HepG2 (cell line): ENCODE measurements around the gene LIMD2. TPM values are rescaled to one million over a fixed set of nuclear protein-coding genes. Genes with fewer than 3 reads are reported as not detected.
A peak's percentile ranks its signal among the peaks of the same experiment; 100 is the strongest.

ENCODE experiments used
- CREB1 ChIP-seq, 2 experiments: fragments of 450-650 bp in 1 of 2; IDR thresholded peaks; 2 replicates each; pipeline ENCODE4 v1.6.1; 2016 to 2017; ENCODE audit warnings: control low read depth in 1 of 2, mild to moderate bottlenecking in 1 of 2, missing compliant biosample characterization in 1 of 2, missing genetic modification characterization in 1 of 2
- DDIT3 ChIP-seq: sonication (generic); formaldehyde crosslinking; IDR thresholded peaks from 2 replicates; pipeline ENCODE4 v1.4.0; 2020; ENCODE audit warnings: mild to moderate bottlenecking, missing genetic modification reagents
- EEA1 ChIP-seq: sonication (generic); formaldehyde crosslinking; IDR thresholded peaks from 2 replicates; pipeline ENCODE4 v1.5.1; 2020; ENCODE audit warnings: mild to moderate bottlenecking, missing genetic modification reagents, borderline replicate concordance
- ETS1 ChIP-seq: sonication (generic); formaldehyde crosslinking; IDR thresholded peaks from 2 replicates; pipeline ENCODE4 v1.4.0; 2020; ENCODE audit warnings: missing genetic modification reagents
- HOXA5 ChIP-seq: sonication (generic); formaldehyde crosslinking; IDR thresholded peaks from 2 replicates; pipeline ENCODE4 v1.4.0; 2020; ENCODE audit warnings: missing genetic modification reagents
- KDM2A ChIP-seq: sonication (generic); formaldehyde crosslinking; IDR thresholded peaks from 2 replicates; pipeline ENCODE4 v1.4.0; 2020; ENCODE audit warnings: low read depth, missing genetic modification reagents, borderline replicate concordance
- NAIF1 ChIP-seq: sonication (generic); formaldehyde crosslinking; IDR thresholded peaks from 2 replicates; pipeline ENCODE4 v1.5.0; 2020; ENCODE audit warnings: mild to moderate bottlenecking, missing genetic modification reagents, borderline replicate concordance
- NONO ChIP-seq, 2 experiments: fragments of 450-650 bp in 1 of 2; sonication (generic) in 1 of 2; formaldehyde crosslinking in 1 of 2; IDR thresholded peaks in 1 of 2; conservative IDR thresholded peaks in 1 of 2; 2 replicates each; pipeline versions ENCODE4 v1.6.1 to v1.8.0; 2017 to 2022; ENCODE audit warnings: mild to moderate bottlenecking in 1 of 2, missing genetic modification reagents in 1 of 2, moderate library complexity in 1 of 2
- NR0B2 ChIP-seq: sonication (generic); formaldehyde crosslinking; IDR thresholded peaks from 2 replicates; pipeline ENCODE4 v1.4.0; 2020; ENCODE audit warnings: mild to moderate bottlenecking, missing genetic modification reagents
- RNF2 ChIP-seq: fragments of 450-650 bp; conservative IDR thresholded peaks from 2 replicates; pipeline ENCODE4 v1.6.1; 2016; ENCODE audit warnings: low read depth
- SCMH1 ChIP-seq: sonication (generic); formaldehyde crosslinking; IDR thresholded peaks from 2 replicates; pipeline ENCODE4 v1.9.0; 2021; ENCODE audit warnings: missing genetic modification reagents, mild to moderate bottlenecking, borderline replicate concordance
- TBP ChIP-seq: sonication (generic); formaldehyde crosslinking; IDR thresholded peaks from 2 replicates; pipeline ENCODE4 v1.5.0; 2020; ENCODE audit warnings: missing genetic modification reagents
- YEATS2 ChIP-seq: sonication (generic); formaldehyde crosslinking; IDR thresholded peaks from 2 replicates; pipeline ENCODE4 v1.4.0; 2020; ENCODE audit warnings: missing genetic modification reagents, borderline replicate concordance
- ZNF235 ChIP-seq: sonication (generic); formaldehyde crosslinking; IDR thresholded peaks from 2 replicates; pipeline ENCODE4 v1.8.1; 2023; ENCODE audit warnings: mild to moderate bottlenecking, missing genetic modification reagents, borderline replicate concordance
- ZNF276 ChIP-seq: sonication (generic); formaldehyde crosslinking; IDR thresholded peaks from 2 replicates; pipeline ENCODE4 v1.4.0; 2020; ENCODE audit warnings: mild to moderate bottlenecking, low read depth, missing genetic modification reagents
- ZNF446 ChIP-seq: sonication (generic); formaldehyde crosslinking; IDR thresholded peaks from 2 replicates; pipeline ENCODE4 v1.5.0; 2020; ENCODE audit warnings: mild to moderate bottlenecking, missing genetic modification reagents
- ZNF609 ChIP-seq: sonication (generic); formaldehyde crosslinking; IDR thresholded peaks from 2 replicates; pipeline ENCODE4 v1.4.0; 2020; ENCODE audit warnings: mild to moderate bottlenecking, missing genetic modification reagents, borderline replicate concordance
- polyA plus RNA-seq, 8 experiments: library from polyadenylated mRNA; depleted of rRNA in 3 of 8; stranded (reverse) in 7 of 8; unstranded in 1 of 8; fragments of >200 nt; fragmentation: Illumina TruSeq in 4 of 8; extraction: Trizol in 4 of 8; gene quantifications; 2 replicates each; pipeline versions ENCODE4 v1.2.1 to v1.2.3, GENCODE V29; 2011 to 2016; ENCODE audit warnings: low read depth in 4 of 8, missing spikeins in 1 of 8, mixed read lengths in 1 of 8; ENCODE audit not compliant: insufficient read depth in 1 of 8
- total RNA-seq, 5 experiments: library from RNA; depleted of rRNA; stranded (reverse); fragments of >200 nt; fragmentation: Illumina TruSeq; extraction: Trizol; gene quantifications; 2 replicates each; pipeline ENCODE4 v1.2.3, GENCODE V29; 2016; ENCODE audit warnings: low read depth in 1 of 5

LIMD2 gene
- total and polyA plus RNA-seq, 2 of the 13 experiments (the other 11 are each of a cell fraction or from before 2014, with no cell fraction given): 9.0 to 20.8 TPM

- TF ChIP-seq CREB1 (IDR thresholded peaks at IDR 0.05) (no peak), CREB1 (CRISPR knock-in tag; IDR thresholded peaks at IDR 0.05) (no peak), ETS1 (CRISPR knock-in tag) (no peak), ZNF446 (peak; percentile 98), HOXA5 (CRISPR knock-in tag) (peak; percentile 58; the same call in 1 of the 2 replicates), ZNF235 (peak; percentile 85; the same call in 1 of the 2 replicates), ZNF609 (CRISPR knock-in tag) (no peak; the same call in 1 of the 2 replicates), NAIF1 (CRISPR knock-in tag) (peak; percentile 91), ZNF276 (CRISPR knock-in tag) (peak; percentile 2; the same call in 1 of the 2 replicates), RNF2 (peak; percentile 47; the same call in 1 of the 2 replicates), TBP (CRISPR knock-in tag) (0 out of 2 replicates have a peak, but pooled peaks have one; percentile 43), EEA1 (CRISPR knock-in tag) (0 out of 2 replicates have a peak, but pooled peaks have one; percentile 9), YEATS2 (CRISPR knock-in tag) (peak; percentile 83), SCMH1 (CRISPR knock-in tag) (no peak), KDM2A (CRISPR knock-in tag) (peak; percentile 91), NONO (IDR thresholded peaks at IDR 0.05) (no peak), NONO (CRISPR knock-in tag; conservative IDR thresholded peaks at IDR 0.05) (peak; percentile 87), NR0B2 (CRISPR knock-in tag) (peak; percentile 72), DDIT3 (CRISPR knock-in tag) (no peak)
Measured at GRCh38 chr17:63741408-63742173, 41.7 kb upstream of the LIMD2 start, which contains the start of gene STRADA (continued).
